ENCODE measurements around the gene ROBO2. TPM values are rescaled to one million over a fixed set of nuclear protein-coding genes. Genes with fewer than 3 reads are reported as not detected.

Gene ROBO2
- total and polyA plus RNA-seq, 4 donors: 0.30 to 72.4 (median 3.3) TPM

DNA sequence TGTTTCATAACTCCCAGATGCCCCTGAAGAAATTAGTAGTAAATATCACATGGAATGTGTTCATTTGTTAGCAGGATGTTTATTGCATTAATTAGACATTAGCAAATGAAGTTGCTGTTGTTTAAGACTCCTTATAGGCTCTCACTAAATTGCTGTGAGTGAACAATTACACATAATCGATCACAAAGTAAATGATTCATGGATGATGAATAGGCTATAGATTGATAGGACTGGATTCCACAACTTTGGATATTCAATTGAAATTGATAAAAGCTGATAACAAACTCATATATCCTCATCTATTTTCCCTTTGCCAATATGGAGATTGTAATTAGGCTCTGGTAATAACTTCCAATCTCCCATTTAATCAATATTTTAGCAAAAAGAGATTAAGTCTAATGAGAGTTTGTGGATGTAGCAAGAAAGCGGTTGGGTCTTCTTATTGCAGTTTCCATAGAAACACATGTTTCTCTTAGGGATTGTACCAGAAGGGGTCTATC lies 555.5 kb downstream of the ROBO2 start:
- Histone ChIP-seq H3K9me3 (ENCODE audit: control insufficient read depth in 4 of 4, insufficient read depth in 3 of 4, low read length in 3 of 4) (no peaks in the 10 kb centered on the region), H3K4me1 (ENCODE audit: control insufficient read depth in 5 of 5, insufficient read depth in 5 of 5, low read length in 5 of 5) (no peaks in the 10 kb centered on the region), H3K9ac (ENCODE audit: insufficient read depth in 1 of 2, low read length in 2 of 2) (no peak overlapping the region), H3K36me3 (ENCODE audit: control insufficient read depth in 4 of 4, insufficient read depth in 4 of 4, low read length in 4 of 4) (peaks cover 0 to 12% (median 2%) of the 10 kb centered on the region in 4 donors), H3K27me3 (ENCODE audit: control insufficient read depth in 3 of 3, insufficient read depth in 3 of 3, low read length in 2 of 3) (no peaks in the 10 kb centered on the region), H3K4me3 (no peak overlapping the region), H3K27ac (ENCODE audit: low read depth in 1 of 2, low read length in 1 of 2) (no peak overlapping the region)
- ATAC-seq (ENCODE audit: insufficient read depth, low FRiP score) (no peak), DNase-seq (no peak)
- TF ChIP-seq, protein P1, sequence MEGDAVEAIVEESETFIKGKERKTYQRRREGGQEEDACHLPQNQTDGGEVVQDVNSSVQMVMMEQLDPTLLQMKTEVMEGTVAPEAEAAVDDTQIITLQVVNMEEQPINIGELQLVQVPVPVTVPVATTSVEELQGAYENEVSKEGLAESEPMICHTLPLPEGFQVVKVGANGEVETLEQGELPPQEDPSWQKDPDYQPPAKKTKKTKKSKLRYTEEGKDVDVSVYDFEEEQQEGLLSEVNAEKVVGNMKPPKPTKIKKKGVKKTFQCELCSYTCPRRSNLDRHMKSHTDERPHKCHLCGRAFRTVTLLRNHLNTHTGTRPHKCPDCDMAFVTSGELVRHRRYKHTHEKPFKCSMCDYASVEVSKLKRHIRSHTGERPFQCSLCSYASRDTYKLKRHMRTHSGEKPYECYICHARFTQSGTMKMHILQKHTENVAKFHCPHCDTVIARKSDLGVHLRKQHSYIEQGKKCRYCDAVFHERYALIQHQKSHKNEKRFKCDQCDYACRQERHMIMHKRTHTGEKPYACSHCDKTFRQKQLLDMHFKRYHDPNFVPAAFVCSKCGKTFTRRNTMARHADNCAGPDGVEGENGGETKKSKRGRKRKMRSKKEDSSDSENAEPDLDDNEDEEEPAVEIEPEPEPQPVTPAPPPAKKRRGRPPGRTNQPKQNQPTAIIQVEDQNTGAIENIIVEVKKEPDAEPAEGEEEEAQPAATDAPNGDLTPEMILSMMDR (IDR thresholded peaks at IDR 0.05; ENCODE audit: control extremely low read depth, extremely low read depth): no peak
- WGBS, 2 donors: 94 to 95% methylated on average over 2 of the region's 2 CpGs

DNA sequence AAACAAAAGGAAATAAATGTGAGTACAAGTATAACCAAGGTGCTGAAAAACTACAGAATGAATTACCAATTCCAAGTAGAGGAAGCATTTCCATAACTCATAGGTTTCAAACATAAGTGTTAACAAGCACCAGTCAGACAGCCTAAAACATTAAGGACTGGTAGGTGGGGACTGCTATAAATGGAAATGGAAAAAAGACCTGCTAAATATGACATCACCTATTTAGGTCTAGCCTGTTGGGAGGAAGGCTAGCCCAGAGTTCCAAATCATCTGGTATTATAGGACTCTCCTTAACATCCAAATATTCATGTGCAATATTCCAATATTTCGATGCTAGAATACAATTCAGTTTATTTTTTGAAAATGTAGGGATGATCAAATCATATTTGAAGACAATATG lies 560.0 kb downstream of the ROBO2 start:
- Histone ChIP-seq H3K4me3 (no peak overlapping the region), H3K9me3 (ENCODE audit: control insufficient read depth in 4 of 4, insufficient read depth in 3 of 4, low read length in 3 of 4) (peaks cover 0 to 3% (median 0%) of the 10 kb centered on the region in 4 donors), H3K27me3 (ENCODE audit: control insufficient read depth in 3 of 3, insufficient read depth in 3 of 3, low read length in 2 of 3) (no peaks in the 10 kb centered on the region), H3K4me1 (ENCODE audit: control insufficient read depth in 5 of 5, insufficient read depth in 5 of 5, low read length in 5 of 5) (no peaks in the 10 kb centered on the region), H3K27ac (ENCODE audit: low read depth in 1 of 2, low read length in 1 of 2) (no peak overlapping the region), H3K36me3 (ENCODE audit: control insufficient read depth in 4 of 4, insufficient read depth in 4 of 4, low read length in 4 of 4) (peaks cover 0 to 19% (median 7%) of the 10 kb centered on the region in 4 donors), H3K9ac (ENCODE audit: insufficient read depth in 1 of 2, low read length in 2 of 2) (no peak overlapping the region)
- DNase-seq (no peak), ATAC-seq (ENCODE audit: insufficient read depth, low FRiP score) (no peak)
- 80 to 91% methylated on average over 1 of the region's 1 CpG for WGBS, 2 donors
- TF ChIP-seq, protein P1 (IDR thresholded peaks at IDR 0.05; ENCODE audit: control extremely low read depth, extremely low read depth): no peak

DNA sequence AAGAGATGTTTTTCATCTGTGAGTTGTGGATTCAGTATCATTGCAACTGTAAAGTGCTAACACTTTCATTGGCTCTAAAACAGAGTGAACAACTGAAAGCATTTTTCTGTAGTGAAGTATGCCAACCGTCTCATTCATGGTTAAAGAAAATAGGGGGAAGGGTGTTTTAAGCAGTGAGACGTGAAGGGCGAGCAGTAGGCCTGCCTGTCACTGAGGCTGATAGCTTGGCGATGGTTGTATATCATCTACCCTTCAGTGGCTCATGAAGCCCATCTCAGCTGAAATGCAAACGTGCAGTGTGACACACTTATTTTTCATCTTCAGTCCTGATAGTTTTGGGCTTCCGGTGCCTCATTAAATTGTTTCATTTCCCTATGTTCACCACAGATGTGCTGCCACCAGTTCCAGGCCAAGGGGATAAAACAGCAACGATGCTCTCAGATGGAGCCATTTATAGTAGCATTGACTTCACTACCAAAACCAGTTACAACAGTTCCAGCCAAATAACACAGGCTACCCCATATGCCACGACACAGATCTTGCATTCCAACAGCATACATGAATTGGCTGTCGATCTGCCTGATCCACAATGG lies 562.0 kb downstream of the ROBO2 start:
- no peak for DNase-seq
- Histone ChIP-seq H3K27ac (ENCODE audit: low read depth in 1 of 2, low read length in 1 of 2) (no peak overlapping the region), H3K27me3 (ENCODE audit: control insufficient read depth in 3 of 3, insufficient read depth in 3 of 3, low read length in 2 of 3) (no peaks in the 10 kb centered on the region), H3K4me1 (ENCODE audit: control insufficient read depth in 5 of 5, insufficient read depth in 5 of 5, low read length in 5 of 5) (no peaks in the 10 kb centered on the region), H3K36me3 (ENCODE audit: control insufficient read depth in 4 of 4, insufficient read depth in 4 of 4, low read length in 4 of 4) (peaks cover 0 to 17% (median 7%) of the 10 kb centered on the region in 4 donors), H3K9ac (ENCODE audit: insufficient read depth in 1 of 2, low read length in 2 of 2) (no peak overlapping the region), H3K9me3 (ENCODE audit: control insufficient read depth in 4 of 4, insufficient read depth in 3 of 4, low read length in 3 of 4) (peaks cover 0 to 5% (median 2%) of the 10 kb centered on the region in 4 donors), H3K4me3 (no peak overlapping the region)
- WGBS, 2 donors: 86 to 93% methylated on average over 9 of the region's 9 CpGs
- TF ChIP-seq, protein P1 (IDR thresholded peaks at IDR 0.05; ENCODE audit: control extremely low read depth, extremely low read depth): no peak
- no peak for ATAC-seq (ENCODE audit: insufficient read depth, low FRiP score)
